Measurements from ENCODE around the gene USH1G.

The USH1G gene

DNA sequence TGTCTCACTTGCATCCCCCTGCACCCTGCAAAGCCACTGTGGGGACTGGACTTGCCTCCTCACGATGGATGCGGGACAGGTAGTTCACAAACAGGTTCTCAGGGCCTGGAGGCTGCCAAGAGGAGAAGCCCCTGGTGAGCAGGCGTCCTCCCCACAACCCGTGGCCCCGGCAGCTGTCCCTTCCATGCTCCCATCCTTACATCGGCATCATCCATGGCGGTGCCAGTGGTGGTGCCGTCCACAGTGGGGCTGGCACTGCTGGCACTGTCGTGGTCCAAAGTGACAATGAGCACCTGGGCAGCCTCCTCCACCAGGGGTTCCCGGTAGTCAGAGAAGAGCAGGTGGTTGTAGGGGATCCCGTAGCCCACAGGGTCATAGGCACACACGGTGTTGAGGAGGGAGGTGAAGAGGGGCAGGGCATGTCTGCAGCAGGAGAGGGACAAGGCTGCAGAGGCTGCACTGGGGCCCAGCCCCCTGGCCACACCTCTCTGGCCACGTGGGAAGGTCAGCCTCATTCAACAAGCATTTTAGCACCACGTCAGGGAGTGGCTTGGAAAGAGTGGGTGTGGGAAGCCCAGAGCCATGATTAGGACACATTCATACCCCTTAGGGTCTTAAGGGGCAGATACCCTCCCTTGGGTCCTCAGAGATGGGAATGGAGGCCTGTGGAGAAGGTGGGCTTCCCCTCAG, 36.9 kb upstream of the USH1G start:
- TF ChIP-seq, protein P1, sequence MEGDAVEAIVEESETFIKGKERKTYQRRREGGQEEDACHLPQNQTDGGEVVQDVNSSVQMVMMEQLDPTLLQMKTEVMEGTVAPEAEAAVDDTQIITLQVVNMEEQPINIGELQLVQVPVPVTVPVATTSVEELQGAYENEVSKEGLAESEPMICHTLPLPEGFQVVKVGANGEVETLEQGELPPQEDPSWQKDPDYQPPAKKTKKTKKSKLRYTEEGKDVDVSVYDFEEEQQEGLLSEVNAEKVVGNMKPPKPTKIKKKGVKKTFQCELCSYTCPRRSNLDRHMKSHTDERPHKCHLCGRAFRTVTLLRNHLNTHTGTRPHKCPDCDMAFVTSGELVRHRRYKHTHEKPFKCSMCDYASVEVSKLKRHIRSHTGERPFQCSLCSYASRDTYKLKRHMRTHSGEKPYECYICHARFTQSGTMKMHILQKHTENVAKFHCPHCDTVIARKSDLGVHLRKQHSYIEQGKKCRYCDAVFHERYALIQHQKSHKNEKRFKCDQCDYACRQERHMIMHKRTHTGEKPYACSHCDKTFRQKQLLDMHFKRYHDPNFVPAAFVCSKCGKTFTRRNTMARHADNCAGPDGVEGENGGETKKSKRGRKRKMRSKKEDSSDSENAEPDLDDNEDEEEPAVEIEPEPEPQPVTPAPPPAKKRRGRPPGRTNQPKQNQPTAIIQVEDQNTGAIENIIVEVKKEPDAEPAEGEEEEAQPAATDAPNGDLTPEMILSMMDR (conservative IDR thresholded peaks at IDR 0.05): no peak
- no peak overlapping the region for H3K27ac ChIP-seq

DNA sequence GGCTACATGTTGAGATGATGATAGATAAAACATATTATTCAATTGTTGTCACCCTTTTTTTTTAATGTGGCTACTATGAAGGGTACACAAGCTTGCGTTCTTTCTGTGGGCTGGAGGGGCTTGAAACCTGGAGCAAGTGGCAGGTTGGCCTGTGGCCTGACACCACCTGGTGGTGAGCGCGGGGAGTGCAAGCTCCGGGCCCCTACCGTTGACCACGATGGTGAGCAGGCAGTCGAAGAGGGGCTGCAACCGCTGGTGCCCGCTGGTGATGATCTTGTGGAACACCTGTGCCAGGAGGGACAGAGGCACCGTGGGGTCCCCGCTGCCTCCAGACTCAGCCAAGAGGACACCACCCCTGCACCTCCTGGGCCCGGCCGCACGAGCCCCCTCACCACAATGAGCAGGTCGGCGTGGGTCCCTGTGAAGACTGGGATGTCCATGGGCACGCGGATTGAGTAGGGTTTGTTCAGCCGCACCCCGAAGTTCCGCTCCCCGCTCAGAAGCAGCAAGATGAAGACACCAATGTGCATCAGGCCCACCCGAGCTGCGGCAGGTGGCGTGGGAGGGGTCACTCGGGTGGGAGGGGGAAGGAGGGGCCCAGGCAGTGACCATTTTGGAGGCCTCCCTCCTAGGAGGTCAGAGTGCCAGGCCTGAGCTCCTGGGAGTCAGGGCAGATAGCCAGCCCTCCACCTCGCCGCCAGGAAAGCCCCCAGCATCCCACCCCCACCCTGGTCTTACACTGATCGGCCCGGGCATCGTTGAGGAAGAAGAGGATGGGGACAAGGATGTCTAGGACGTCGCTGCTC, 35.1 kb upstream of the USH1G start:
- TF ChIP-seq, protein P1 (conservative IDR thresholded peaks at IDR 0.05): peak; percentile 95
- no peak overlapping the region for H3K27ac ChIP-seq

DNA sequence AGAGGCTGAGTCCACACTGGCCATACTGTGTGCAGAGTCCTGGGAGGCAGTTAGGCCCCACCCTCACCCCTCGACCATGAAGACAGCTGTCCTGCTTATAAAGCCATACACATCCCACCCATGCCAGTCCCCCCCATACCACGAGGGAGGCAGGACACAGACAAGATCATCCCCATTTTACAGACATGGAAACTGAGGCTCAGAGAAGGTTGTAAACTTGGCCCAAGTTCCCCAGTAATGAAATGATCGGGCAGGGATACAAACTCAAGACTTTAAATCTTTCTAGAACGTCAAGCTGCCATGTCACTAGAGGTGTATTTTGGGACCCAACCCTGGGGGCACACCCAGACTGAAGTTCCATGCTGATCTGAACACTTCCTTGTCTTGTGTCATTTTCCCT, 33.0 kb upstream of the USH1G start:
- TF ChIP-seq, protein P1 (conservative IDR thresholded peaks at IDR 0.05): no peak

DNA sequence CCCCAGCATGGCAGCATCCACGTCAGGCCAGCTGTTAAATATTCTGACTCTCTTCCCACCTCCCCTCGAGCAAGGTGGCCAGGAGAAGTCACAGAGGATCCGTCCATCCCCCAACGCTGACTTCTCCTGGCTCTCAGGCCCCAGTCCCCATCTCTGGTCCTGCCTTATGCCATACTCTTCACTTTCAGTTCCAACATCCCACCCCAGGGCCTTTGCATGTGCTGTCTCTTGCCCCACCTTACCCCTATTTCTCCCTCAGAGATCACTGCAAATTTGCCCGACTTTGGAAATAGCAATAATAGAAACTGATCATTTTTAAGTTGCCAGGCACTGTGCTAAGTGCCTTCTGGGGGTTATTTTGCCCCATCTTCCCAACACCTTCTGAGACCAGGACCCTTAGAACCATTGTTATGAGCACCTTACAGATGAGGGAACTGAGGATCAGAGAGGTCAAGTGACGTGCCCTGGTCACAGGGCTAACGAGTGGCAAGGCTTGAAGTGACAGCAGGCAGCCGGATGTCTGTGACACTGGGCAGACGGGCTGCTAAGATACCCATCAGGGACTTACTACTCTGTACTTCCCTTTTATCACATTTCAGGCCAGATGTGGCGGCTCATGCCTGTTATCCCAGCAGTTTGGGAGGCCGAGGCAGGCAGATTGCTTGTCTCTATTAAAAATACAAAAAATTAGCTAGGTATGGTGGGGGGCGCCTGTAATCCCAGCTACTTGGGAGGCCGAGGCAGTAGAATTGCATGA, 31.8 kb upstream of the USH1G start:
- TF ChIP-seq, protein P1 (conservative IDR thresholded peaks at IDR 0.05): no peak
- no peak overlapping the region for H3K27ac ChIP-seq

More for the DNA sequence above, 33.0 kb upstream of the USH1G start:
- H3K27ac ChIP-seq: no peak overlapping the region

DNA sequence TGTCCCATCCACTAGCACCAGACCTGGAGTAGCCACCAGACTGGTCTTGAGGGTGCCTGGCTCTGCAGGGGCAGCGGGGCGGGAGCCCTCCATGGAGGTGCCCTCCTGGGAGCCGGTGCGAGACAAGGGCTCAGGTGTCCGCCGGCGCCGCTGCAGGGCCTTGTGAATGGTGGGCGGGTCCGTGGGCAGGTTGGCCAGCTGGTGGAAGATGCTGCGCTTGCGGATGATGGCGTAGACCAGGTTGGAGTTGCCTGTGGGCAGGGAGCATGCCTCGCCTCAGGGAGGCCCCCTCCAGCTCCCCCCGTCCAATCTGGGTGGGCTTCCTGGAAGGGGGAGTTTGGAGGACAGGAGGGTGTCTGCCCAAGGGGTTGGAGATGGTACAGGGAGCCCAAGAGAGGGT, 31.1 kb upstream of the USH1G start:
- TF ChIP-seq, protein P1 (conservative IDR thresholded peaks at IDR 0.05): no peak
- no peak overlapping the region for H3K27ac ChIP-seq

DNA sequence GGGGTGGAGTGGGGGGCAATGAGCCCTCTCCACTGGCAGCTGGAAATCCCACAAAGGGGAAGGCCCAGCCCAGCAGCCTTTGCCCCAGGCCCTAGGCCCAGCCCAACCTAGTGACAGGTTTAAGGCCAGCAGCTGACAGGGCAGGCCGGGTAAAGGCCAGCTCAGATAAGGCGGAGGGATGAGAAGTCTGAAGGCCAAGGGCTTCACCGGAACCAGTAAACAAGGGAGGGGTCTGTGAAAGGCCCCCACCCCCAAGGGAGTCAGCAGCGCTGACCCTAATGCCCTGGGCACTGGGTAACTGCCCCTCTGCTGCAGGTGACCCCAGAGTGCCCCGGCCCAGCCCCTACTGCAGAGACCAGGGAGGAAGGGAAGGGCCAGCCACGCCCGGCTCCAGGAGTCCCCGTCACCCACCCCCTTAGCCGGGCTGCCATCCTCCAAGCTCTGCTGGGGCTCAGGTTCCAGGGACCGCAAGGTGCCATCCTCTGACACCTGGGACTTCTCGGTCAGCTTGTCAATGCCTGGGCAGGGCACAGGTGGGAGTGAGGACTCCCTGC, 30.2 kb upstream of the USH1G start:
- TF ChIP-seq, protein P1 (conservative IDR thresholded peaks at IDR 0.05): no peak
- no peak overlapping the region for H3K27ac ChIP-seq

Measured in VCaP (cell line).